ENCODE measurements around the gene RGPD8. TPM values are rescaled to one million over a fixed set of nuclear protein-coding genes. Genes with fewer than 3 reads are reported as not detected.
"Not testable (repeated sequence)": the region's sequence is repeated elsewhere in the genome, so short reads cannot be mapped to it uniquely, and the experiment has no call there.

The RGPD8 gene
- total and polyA plus RNA-seq, 2 experiments from 2014 or later: 2.1 to 11.6 TPM

DNA sequence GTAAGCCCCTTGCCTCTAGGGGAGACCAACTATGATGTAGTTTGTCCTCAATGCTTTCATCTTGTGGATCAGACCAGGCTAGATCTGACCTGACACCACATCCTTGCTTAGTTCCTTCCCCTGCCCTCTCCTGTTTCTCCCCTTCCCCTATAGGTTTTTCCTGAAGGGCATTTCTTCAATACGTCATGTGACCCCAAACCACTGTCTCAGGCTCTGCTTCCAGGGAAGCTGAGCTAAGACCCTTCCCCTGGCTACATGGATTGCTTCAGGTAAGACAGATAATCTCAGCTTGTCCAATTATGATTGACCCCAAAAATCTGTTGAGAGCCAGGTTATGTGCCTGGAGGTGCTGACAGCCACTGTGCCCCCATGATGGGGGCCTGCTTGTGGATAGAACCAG is 25.9 kb upstream of the RGPD8 start:
- Histone ChIP-seq H3K4me2 (ENCODE audit: unreplicated experiment) (no peak overlapping the region), H3K79me2 (ENCODE audit: insufficient read depth) (no peaks in the 10 kb centered on the region), H2AFZ (no peak overlapping the region), H3K27ac (no peak overlapping the region), H3K4me1 (ENCODE audit: insufficient read depth) (no peaks in the 10 kb centered on the region), H3K36me3 (ENCODE audit: low read depth) (no peaks in the 10 kb centered on the region), H3K4me3 (no peak overlapping the region), H4K20me1 (ENCODE audit: insufficient read depth) (no peaks in the 10 kb centered on the region), H3F3A (ENCODE audit: insufficient read depth) (no peaks in the 10 kb centered on the region), H3K9me3 (ENCODE audit: low read depth) (no peaks in the 10 kb centered on the region), H3K9ac (no peak overlapping the region), H3K9me2 (ENCODE audit: insufficient read depth) (no peaks in the 10 kb centered on the region), H3K27me3 (replicated peaks; ENCODE audit: insufficient read depth) (peaks cover 7% of the 10 kb centered on the region; the same call in 1 of the 2 replicates)
- TF ChIP-seq EZH2phosphoT487 (IDR thresholded peaks at IDR 0.05; ENCODE audit: insufficient read depth, low read depth) (no peak), EZH2 (IDR thresholded peaks at IDR 0.05; ENCODE audit: insufficient read depth, poor library complexity, severe bottlenecking) (no peak)
- 61 to 79% methylated on average over 1 of the region's 1 CpG for WGBS, 2 experiments (ENCODE audit: low coverage in 1 of 2, low lambda C conversion rate in 2 of 2, missing lambda C conversion rate in 2 of 2)
- DNase-seq: no peak
- in situ Hi-C loops (cut with MboI): no loop called here

DNA sequence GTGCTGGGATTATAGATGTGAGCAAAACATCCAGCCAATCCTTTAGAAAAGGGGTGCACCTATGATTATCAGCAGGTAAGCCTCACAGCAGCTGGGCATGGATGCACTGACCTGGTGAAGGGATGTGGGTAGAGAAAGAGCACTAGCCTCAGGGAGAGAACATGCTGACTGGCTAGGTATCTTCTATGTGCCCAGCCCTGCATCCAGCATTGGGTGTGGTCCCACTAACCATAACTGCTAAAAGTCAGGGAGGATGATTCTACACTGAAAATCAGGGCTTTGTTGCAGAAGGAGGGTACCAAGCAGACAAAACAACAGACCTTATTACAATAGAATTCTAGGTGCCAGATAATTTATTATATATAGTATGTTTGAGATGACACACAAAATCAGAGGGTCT is 21.1 kb upstream of the RGPD8 start:
- no peaks in the 10 kb centered on the region for H4K20me1 ChIP-seq (ENCODE audit: insufficient read depth)
- no peak overlapping the region for H3K4me3 ChIP-seq
- no peak overlapping the region for H2AFZ ChIP-seq
- no peaks in the 10 kb centered on the region for H3K36me3 ChIP-seq (ENCODE audit: low read depth)
- H3K27ac ChIP-seq: no peak overlapping the region
- no peaks in the 10 kb centered on the region for H3K9me3 ChIP-seq (ENCODE audit: low read depth)
- H3K79me2 ChIP-seq (ENCODE audit: insufficient read depth): no peaks in the 10 kb centered on the region
- no peaks in the 10 kb centered on the region for H3K9me2 ChIP-seq (ENCODE audit: insufficient read depth)
- no peaks in the 10 kb centered on the region for H3K4me1 ChIP-seq (ENCODE audit: insufficient read depth)
- H3K9ac ChIP-seq: no peak overlapping the region
- in situ Hi-C loops (cut with MboI): no loop called here
- H3K4me2 ChIP-seq (ENCODE audit: unreplicated experiment): no peak overlapping the region
- H3F3A ChIP-seq (ENCODE audit: insufficient read depth): no peaks in the 10 kb centered on the region
- DNase-seq: no peak
- no peaks in the 10 kb centered on the region for H3K27me3 ChIP-seq (replicated peaks; ENCODE audit: insufficient read depth)
- TF ChIP-seq EZH2 (IDR thresholded peaks at IDR 0.05; ENCODE audit: insufficient read depth, poor library complexity, severe bottlenecking) (no peak), EZH2phosphoT487 (IDR thresholded peaks at IDR 0.05; ENCODE audit: insufficient read depth, low read depth) (no peak)

DNA sequence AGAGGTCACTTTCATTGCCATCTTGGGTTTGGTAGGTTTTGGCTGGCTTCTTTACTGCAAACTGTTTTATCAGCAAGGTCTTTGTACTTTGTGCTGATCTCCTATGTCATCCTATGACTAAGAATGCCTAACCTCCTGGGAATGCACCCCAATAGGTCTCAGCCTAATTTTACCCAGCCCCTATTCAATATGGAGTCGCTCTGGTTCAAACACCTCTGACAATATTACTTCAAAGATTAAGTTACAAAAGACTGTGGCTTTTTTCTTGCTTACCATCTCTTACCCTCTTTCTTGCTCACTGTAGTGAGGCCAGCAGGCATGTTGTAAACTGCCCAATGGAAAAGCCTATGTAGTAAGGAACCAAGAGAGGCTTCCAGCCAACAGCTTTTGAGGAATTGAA is 17.9 kb upstream of the RGPD8 start:
- in situ Hi-C loops (cut with MboI): no loop called here
- no peak overlapping the region for H2AFZ ChIP-seq
- H3K79me2 ChIP-seq (ENCODE audit: insufficient read depth): no peaks in the 10 kb centered on the region
- no peaks in the 10 kb centered on the region; the same call in 1 of the 2 replicates for H3K27me3 ChIP-seq (replicated peaks; ENCODE audit: insufficient read depth)
- no peak overlapping the region for H3K4me3 ChIP-seq
- DNase-seq: no peak
- TF ChIP-seq EZH2phosphoT487 (IDR thresholded peaks at IDR 0.05; ENCODE audit: insufficient read depth, low read depth): no peak
- no peak for TF ChIP-seq EZH2 (IDR thresholded peaks at IDR 0.05; ENCODE audit: insufficient read depth, poor library complexity, severe bottlenecking)
- H3F3A ChIP-seq (ENCODE audit: insufficient read depth): no peaks in the 10 kb centered on the region
- no peaks in the 10 kb centered on the region for H4K20me1 ChIP-seq (ENCODE audit: insufficient read depth)
- no peaks in the 10 kb centered on the region for H3K36me3 ChIP-seq (ENCODE audit: low read depth)
- no peaks in the 10 kb centered on the region for H3K4me1 ChIP-seq (ENCODE audit: insufficient read depth)
- no peak overlapping the region for H3K9ac ChIP-seq
- no peak overlapping the region for H3K27ac ChIP-seq
- no peak overlapping the region for H3K4me2 ChIP-seq (ENCODE audit: unreplicated experiment)
- WGBS, 2 experiments (ENCODE audit: low coverage in 1 of 2, low lambda C conversion rate in 2 of 2, missing lambda C conversion rate in 2 of 2): 72 to 80% methylated on average over 1 of the region's 1 CpG
- H3K9me3 ChIP-seq (ENCODE audit: low read depth): no peaks in the 10 kb centered on the region
- no peaks in the 10 kb centered on the region for H3K9me2 ChIP-seq (ENCODE audit: insufficient read depth)

DNA sequence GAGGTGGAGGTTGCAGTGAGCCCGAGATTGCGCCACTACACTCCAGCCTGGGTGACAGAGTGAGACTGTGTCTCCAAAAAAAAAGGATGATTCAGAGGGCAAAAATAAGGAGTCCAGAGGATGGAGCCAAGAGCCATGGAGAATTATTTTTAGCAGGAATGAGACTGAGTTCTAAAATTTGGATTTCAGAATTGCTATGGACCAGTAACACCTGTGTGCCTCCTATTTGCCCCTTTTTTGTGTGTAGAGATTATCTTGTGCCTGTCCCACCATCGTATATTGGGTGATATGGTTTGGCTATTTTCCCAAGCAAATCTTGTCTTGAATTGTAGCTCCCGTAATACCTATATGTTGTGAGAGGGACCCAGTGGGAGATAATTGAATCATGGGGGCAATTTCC is 16.4 kb upstream of the RGPD8 start:
- Histone ChIP-seq H3K27me3 (replicated peaks; ENCODE audit: insufficient read depth) (no peaks in the 10 kb centered on the region; the same call in 1 of the 2 replicates), H3K9ac (no peak overlapping the region), H3K79me2 (ENCODE audit: insufficient read depth) (no peaks in the 10 kb centered on the region), H3K4me3 (no peak overlapping the region), H3F3A (ENCODE audit: insufficient read depth) (no peaks in the 10 kb centered on the region), H3K4me2 (ENCODE audit: unreplicated experiment) (no peak overlapping the region), H3K27ac (no peak overlapping the region), H3K9me3 (ENCODE audit: low read depth) (no peaks in the 10 kb centered on the region), H3K4me1 (ENCODE audit: insufficient read depth) (no peaks in the 10 kb centered on the region), H2AFZ (no peak overlapping the region), H3K36me3 (ENCODE audit: low read depth) (no peaks in the 10 kb centered on the region), H3K9me2 (ENCODE audit: insufficient read depth) (no peaks in the 10 kb centered on the region), H4K20me1 (ENCODE audit: insufficient read depth) (no peaks in the 10 kb centered on the region)
- in situ Hi-C loops (cut with MboI): loop anchor here (25.0 kb wide), 1 partner anchor 563 kb away; the partner anchor contains the start of genes ANAPC1 and MERTK
- no peak for TF ChIP-seq EZH2phosphoT487 (IDR thresholded peaks at IDR 0.05; ENCODE audit: insufficient read depth, low read depth)
- no peak for TF ChIP-seq EZH2 (IDR thresholded peaks at IDR 0.05; ENCODE audit: insufficient read depth, poor library complexity, severe bottlenecking)
- no peak for DNase-seq
- WGBS, 2 experiments (ENCODE audit: low coverage in 1 of 2, low lambda C conversion rate in 2 of 2, missing lambda C conversion rate in 2 of 2): 68 to 69% methylated on average over 4 of the region's 4 CpGs

DNA sequence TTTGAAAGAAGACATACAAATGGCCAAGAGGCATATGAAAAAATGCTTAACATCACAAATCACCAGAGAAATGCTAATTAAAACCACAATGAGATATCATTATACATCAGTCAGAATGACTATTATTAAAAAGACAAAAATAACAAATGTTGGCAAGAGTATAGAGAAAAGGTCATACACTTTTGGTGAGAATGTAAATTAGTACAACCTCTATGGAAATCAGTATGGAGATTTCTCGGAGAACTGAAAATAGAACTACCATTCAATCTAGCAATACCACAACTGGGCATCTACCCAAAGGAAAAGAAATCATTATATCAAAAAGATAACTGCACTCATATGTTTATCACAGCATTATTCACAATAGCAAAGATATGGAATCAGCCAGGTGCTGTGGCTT is 10.8 kb upstream of the RGPD8 start:
- not testable (repeated sequence) for DNase-seq; H3K9me3 ChIP-seq (ENCODE audit: low read depth); H2AFZ ChIP-seq; H3F3A ChIP-seq (ENCODE audit: insufficient read depth); H3K27ac ChIP-seq; H3K79me2 ChIP-seq (ENCODE audit: insufficient read depth); H3K4me2 ChIP-seq (ENCODE audit: unreplicated experiment); H4K20me1 ChIP-seq (ENCODE audit: insufficient read depth); H3K36me3 ChIP-seq (ENCODE audit: low read depth); H3K4me1 ChIP-seq (ENCODE audit: insufficient read depth); H3K9ac ChIP-seq; H3K27me3 ChIP-seq (replicated peaks; ENCODE audit: insufficient read depth); H3K4me3 ChIP-seq; H3K9me2 ChIP-seq (ENCODE audit: insufficient read depth)
- in situ Hi-C loops (cut with MboI): loop anchor here (25.0 kb wide), 1 partner anchor 557 kb away; the partner anchor contains the start of genes ANAPC1 and MERTK
- 71 to 80% methylated on average over 1 of the region's 1 CpG for WGBS, 2 experiments (ENCODE audit: low coverage in 1 of 2, low lambda C conversion rate in 2 of 2, missing lambda C conversion rate in 2 of 2)

DNA sequence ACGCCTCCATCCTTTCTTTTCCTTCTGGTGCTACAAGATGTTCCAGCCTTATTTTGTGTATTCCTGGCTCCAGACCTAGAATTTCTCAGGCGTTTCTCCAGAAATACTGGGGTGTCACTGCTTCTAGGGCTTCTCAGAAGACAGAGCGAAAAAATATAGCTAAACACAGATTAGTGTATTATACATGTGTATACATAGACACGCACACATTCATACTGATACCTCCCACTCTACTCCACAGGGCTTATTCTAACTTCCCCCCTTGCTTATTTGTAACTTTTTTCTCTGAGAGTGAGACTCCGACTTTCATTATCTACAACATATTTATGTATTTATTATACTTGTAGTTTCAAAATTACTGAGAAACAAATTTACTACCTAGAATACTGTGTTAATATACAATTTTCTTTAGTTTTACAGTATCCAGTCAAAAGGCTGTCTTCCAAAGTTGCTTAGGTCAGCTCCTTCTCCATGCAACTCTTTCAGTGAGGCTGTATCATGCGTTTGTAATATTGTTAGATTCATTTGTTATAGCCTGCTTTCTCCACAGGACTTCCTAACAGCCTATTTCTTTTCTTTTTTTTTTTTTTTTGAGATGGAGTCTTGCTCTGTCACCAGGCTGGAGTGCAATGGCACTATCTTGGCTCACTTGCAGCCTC is 5.3 kb upstream of the RGPD8 start:
- H3K4me2 ChIP-seq (ENCODE audit: unreplicated experiment); H3K79me2 ChIP-seq (ENCODE audit: insufficient read depth); H3K36me3 ChIP-seq (ENCODE audit: low read depth); H3K9me3 ChIP-seq (ENCODE audit: low read depth); H2AFZ ChIP-seq; H4K20me1 ChIP-seq (ENCODE audit: insufficient read depth); H3K27ac ChIP-seq; H3K4me1 ChIP-seq (ENCODE audit: insufficient read depth); H3K9ac ChIP-seq; DNase-seq; H3K4me3 ChIP-seq; H3K9me2 ChIP-seq (ENCODE audit: insufficient read depth); H3F3A ChIP-seq (ENCODE audit: insufficient read depth): not testable (repeated sequence)
- in situ Hi-C loops (cut with MboI): loop anchor here (25.0 kb wide), 1 partner anchor 551 kb away; the partner anchor contains the start of genes ANAPC1 and MERTK
- 68 to 69% methylated on average over 6 of the region's 6 CpGs for WGBS, 2 experiments (ENCODE audit: low coverage in 1 of 2, low lambda C conversion rate in 2 of 2, missing lambda C conversion rate in 2 of 2)
- peaks cover 15% of the 10 kb centered on the region; the same call in 1 of the 2 replicates for H3K27me3 ChIP-seq (replicated peaks; ENCODE audit: insufficient read depth)

DNA sequence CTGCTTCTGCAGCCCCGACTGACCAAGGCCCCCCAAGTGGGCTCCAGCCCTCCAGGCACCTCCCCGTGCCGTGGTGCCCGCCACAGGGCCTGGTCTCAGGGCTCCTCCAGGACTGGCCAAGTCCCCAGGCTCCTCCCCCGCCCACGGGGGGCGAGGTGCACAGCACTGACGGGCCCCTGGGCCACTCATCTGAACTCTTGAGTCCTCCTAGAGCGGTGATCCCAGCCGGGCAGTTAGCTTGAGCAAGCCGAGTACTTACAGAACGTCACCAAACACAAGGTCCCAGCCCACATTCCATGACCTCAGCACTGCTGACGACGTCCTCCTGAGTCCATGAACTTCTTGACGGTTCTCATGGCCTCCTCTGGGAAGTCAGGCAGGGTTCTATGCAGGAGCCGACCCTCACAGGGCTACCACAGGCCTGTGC is 4.0 kb upstream of the RGPD8 start:
- H2AFZ ChIP-seq; H3K9me2 ChIP-seq (ENCODE audit: insufficient read depth); H3K4me2 ChIP-seq (ENCODE audit: unreplicated experiment); H3K36me3 ChIP-seq (ENCODE audit: low read depth); H3K27me3 ChIP-seq (replicated peaks; ENCODE audit: insufficient read depth); H4K20me1 ChIP-seq (ENCODE audit: insufficient read depth); H3K9me3 ChIP-seq (ENCODE audit: low read depth); H3K79me2 ChIP-seq (ENCODE audit: insufficient read depth); H3K4me1 ChIP-seq (ENCODE audit: insufficient read depth); H3K27ac ChIP-seq; H3K4me3 ChIP-seq; H3K9ac ChIP-seq; H3F3A ChIP-seq (ENCODE audit: insufficient read depth): not testable (repeated sequence)
- 61 to 69% methylated on average over 16 of the region's 16 CpGs for WGBS, 2 experiments (ENCODE audit: low coverage in 1 of 2, low lambda C conversion rate in 2 of 2, missing lambda C conversion rate in 2 of 2)
- in situ Hi-C loops (cut with MboI): loop anchor here (25.0 kb wide), 1 partner anchor 550 kb away; the partner anchor contains the start of genes ANAPC1 and MERTK
- DNase-seq: peak; percentile 5
